ENCODE results near the gene FYN.
"Not testable (repeated sequence)": the region's sequence is repeated elsewhere in the genome, so short reads cannot be mapped to it uniquely, and the experiment has no call there.

Gene FYN

GRCh38 chr6:111685526-111685925 is 187.7 kb downstream of the FYN start:
- Mint-ChIP-seq H3K36me3 (ENCODE audit: low read depth) (peaks cover 45% of the 10 kb centered on the region), H3K4me3 (no peak overlapping the region), H3K27me3 (ENCODE audit: low read depth) (no peaks in the 10 kb centered on the region), H3K27ac (no peak overlapping the region), H3K4me1 (ENCODE audit: low read depth) (peaks cover 12% of the 10 kb centered on the region), H3K9me3 (no peaks in the 10 kb centered on the region)
- no peak for DNase-seq (ENCODE audit: low spot score)

GRCh38 chr6:111685058-111685457 is 188.2 kb downstream of the FYN start:
- Mint-ChIP-seq H3K9me3 (no peaks in the 10 kb centered on the region), H3K36me3 (ENCODE audit: low read depth) (peaks cover 42% of the 10 kb centered on the region), H3K27ac (no peak overlapping the region), H3K27me3 (ENCODE audit: low read depth) (no peaks in the 10 kb centered on the region), H3K4me1 (ENCODE audit: low read depth) (peaks cover 12% of the 10 kb centered on the region), H3K4me3 (no peak overlapping the region)
- DNase-seq (ENCODE audit: low spot score): no peak

- no peak overlapping the region for H3K4me3 Mint-ChIP-seq
- peak overlapping the region; percentile 39 for H3K27ac Mint-ChIP-seq
- H3K4me1 Mint-ChIP-seq (ENCODE audit: low read depth): peaks cover 12% of the 10 kb centered on the region
- H3K36me3 Mint-ChIP-seq (ENCODE audit: low read depth): peaks cover 42% of the 10 kb centered on the region
- H3K27me3 Mint-ChIP-seq (ENCODE audit: low read depth): no peaks in the 10 kb centered on the region
- no peaks in the 10 kb centered on the region for H3K9me3 Mint-ChIP-seq
- DNase-seq (ENCODE audit: low spot score): no peak
These were observed 189.4 kb downstream of the FYN start for GRCh38 chr6:111683749-111684267.

GRCh38 chr6:111683157-111683556 is 190.1 kb downstream of the FYN start:
- Mint-ChIP-seq H3K4me1 (ENCODE audit: low read depth) (peaks cover 12% of the 10 kb centered on the region), H3K27ac (no peak overlapping the region), H3K27me3 (ENCODE audit: low read depth) (no peaks in the 10 kb centered on the region), H3K9me3 (no peaks in the 10 kb centered on the region), H3K4me3 (no peak overlapping the region), H3K36me3 (ENCODE audit: low read depth) (peaks cover 43% of the 10 kb centered on the region)
- no peak for DNase-seq (ENCODE audit: low spot score)

- Mint-ChIP-seq H3K27ac (no peak overlapping the region), H3K9me3 (no peaks in the 10 kb centered on the region), H3K4me1 (ENCODE audit: low read depth) (peaks cover 12% of the 10 kb centered on the region), H3K4me3 (no peak overlapping the region), H3K27me3 (ENCODE audit: low read depth) (no peaks in the 10 kb centered on the region), H3K36me3 (ENCODE audit: low read depth) (peaks cover 40% of the 10 kb centered on the region)
- DNase-seq (ENCODE audit: low spot score): no peak
These were observed 191.4 kb downstream of the FYN start for GRCh38 chr6:111681860-111682259.

GRCh38 chr6:111680811-111681609 is 192.2 kb downstream of the FYN start:
- H3K27me3 Mint-ChIP-seq (ENCODE audit: low read depth); DNase-seq (ENCODE audit: low spot score); H3K27ac Mint-ChIP-seq; H3K9me3 Mint-ChIP-seq; H3K4me3 Mint-ChIP-seq: not testable (repeated sequence)
- peaks cover 12% of the 10 kb centered on the region for H3K4me1 Mint-ChIP-seq (ENCODE audit: low read depth)
- peaks cover 37% of the 10 kb centered on the region for H3K36me3 Mint-ChIP-seq (ENCODE audit: low read depth)

GRCh38 chr6:111680015-111680712 is 193.1 kb downstream of the FYN start:
- no peaks in the 10 kb centered on the region for H3K27me3 Mint-ChIP-seq (ENCODE audit: low read depth)
- no peak for DNase-seq (ENCODE audit: low spot score)
- no peaks in the 10 kb centered on the region for H3K9me3 Mint-ChIP-seq
- H3K27ac Mint-ChIP-seq: no peak overlapping the region
- H3K4me3 Mint-ChIP-seq: no peak overlapping the region
- peaks cover 13% of the 10 kb centered on the region for H3K4me1 Mint-ChIP-seq (ENCODE audit: low read depth)
- H3K36me3 Mint-ChIP-seq (ENCODE audit: low read depth): peaks cover 32% of the 10 kb centered on the region

GRCh38 chr6:111679126-111679858 is 194.0 kb downstream of the FYN start:
- Mint-ChIP-seq H3K36me3 (ENCODE audit: low read depth) (peaks cover 28% of the 10 kb centered on the region), H3K4me1 (ENCODE audit: low read depth) (peaks cover 11% of the 10 kb centered on the region), H3K4me3 (no peak overlapping the region)

GRCh38 chr6:111677249-111677990 is 195.8 kb downstream of the FYN start:
- no peak overlapping the region for H3K27ac Mint-ChIP-seq
- no peak for DNase-seq (ENCODE audit: low spot score)
- H3K4me1 Mint-ChIP-seq (ENCODE audit: low read depth): peaks cover 3% of the 10 kb centered on the region
- no peaks in the 10 kb centered on the region for H3K9me3 Mint-ChIP-seq
- no peak overlapping the region for H3K4me3 Mint-ChIP-seq
- H3K36me3 Mint-ChIP-seq (ENCODE audit: low read depth): peaks cover 35% of the 10 kb centered on the region
- no peaks in the 10 kb centered on the region for H3K27me3 Mint-ChIP-seq (ENCODE audit: low read depth)

More at GRCh38 chr6:111679126-111679858, 194.0 kb downstream of the FYN start:
- Mint-ChIP-seq H3K27ac (no peak overlapping the region), H3K9me3 (no peaks in the 10 kb centered on the region), H3K27me3 (ENCODE audit: low read depth) (no peaks in the 10 kb centered on the region)
- DNase-seq (ENCODE audit: low spot score): no peak

GRCh38 chr6:111676383-111676782 is 196.9 kb downstream of the FYN start:
- peaks cover 36% of the 10 kb centered on the region for H3K36me3 Mint-ChIP-seq (ENCODE audit: low read depth)
- H3K9me3 Mint-ChIP-seq: no peaks in the 10 kb centered on the region
- DNase-seq (ENCODE audit: low spot score): no peak
- no peak overlapping the region for H3K27ac Mint-ChIP-seq
- no peak overlapping the region for H3K4me3 Mint-ChIP-seq
- peaks cover 3% of the 10 kb centered on the region for H3K4me1 Mint-ChIP-seq (ENCODE audit: low read depth)
- H3K27me3 Mint-ChIP-seq (ENCODE audit: low read depth): no peaks in the 10 kb centered on the region

GRCh38 chr6:111674883-111675282 is 198.4 kb downstream of the FYN start:
- Mint-ChIP-seq H3K36me3 (ENCODE audit: low read depth) (peaks cover 41% of the 10 kb centered on the region), H3K4me1 (ENCODE audit: low read depth) (peaks cover 3% of the 10 kb centered on the region), H3K27ac (peak overlapping the region; percentile 23), H3K9me3 (no peaks in the 10 kb centered on the region), H3K27me3 (ENCODE audit: low read depth) (no peaks in the 10 kb centered on the region), H3K4me3 (no peak overlapping the region)
- DNase-seq (ENCODE audit: low spot score): no peak

- peaks cover 41% of the 10 kb centered on the region for H3K36me3 Mint-ChIP-seq (ENCODE audit: low read depth)
- H3K9me3 Mint-ChIP-seq: no peaks in the 10 kb centered on the region
- no peak overlapping the region for H3K27ac Mint-ChIP-seq
- DNase-seq (ENCODE audit: low spot score): no peak
- peaks cover 3% of the 10 kb centered on the region for H3K4me1 Mint-ChIP-seq (ENCODE audit: low read depth)
- H3K4me3 Mint-ChIP-seq: no peak overlapping the region
- no peaks in the 10 kb centered on the region for H3K27me3 Mint-ChIP-seq (ENCODE audit: low read depth)
These were observed 198.8 kb downstream of the FYN start for GRCh38 chr6:111674413-111674812.

GRCh38 chr6:111673937-111674336 is 199.3 kb downstream of the FYN start:
- no peaks in the 10 kb centered on the region for H3K27me3 Mint-ChIP-seq (ENCODE audit: low read depth)
- H3K4me1 Mint-ChIP-seq (ENCODE audit: low read depth): peaks cover 3% of the 10 kb centered on the region
- no peak overlapping the region for H3K4me3 Mint-ChIP-seq
- H3K36me3 Mint-ChIP-seq (ENCODE audit: low read depth): peaks cover 40% of the 10 kb centered on the region
- no peak for DNase-seq (ENCODE audit: low spot score)
- no peak overlapping the region for H3K27ac Mint-ChIP-seq
- no peaks in the 10 kb centered on the region for H3K9me3 Mint-ChIP-seq

Measured in T-helper 2 cell treated with Interferon-gamma antibody and Interleukin-4, amounts not matched to agents 5 μg/mL and 100 μg/mL, for 36 hours (primary cell).